Endothelial cell (in vitro differentiated cells): Measurements from ENCODE around the gene C1QTNF12. TPM values are rescaled to one million over a fixed set of nuclear protein-coding genes. Genes with fewer than 3 reads are reported as not detected.

ENCODE experiments used
- DNase-seq: peaks from one replicate; pipeline ENCODE4 v3.0.0; 2021; ENCODE audit warnings: low spot score
- H3K27ac Mint-ChIP-seq: one replicate; pipeline ENCODE4 v1.8.0; 2021; ENCODE audit warnings: mixed read lengths, inconsistent platforms; ENCODE audit not compliant: unreplicated experiment
- H3K27me3 Mint-ChIP-seq: one replicate; pipeline ENCODE4 v1.8.0; 2021; ENCODE audit warnings: mild to moderate bottlenecking, moderate library complexity, mixed read lengths, inconsistent platforms; ENCODE audit not compliant: unreplicated experiment
- H3K36me3 Mint-ChIP-seq: one replicate; pipeline ENCODE4 v1.8.0; 2021; ENCODE audit warnings: mild to moderate bottlenecking, low read depth, mixed read lengths, inconsistent platforms; ENCODE audit not compliant: unreplicated experiment
- H3K4me1 Mint-ChIP-seq: one replicate; pipeline ENCODE4 v1.8.0; 2021; ENCODE audit warnings: mild to moderate bottlenecking, mixed read lengths, inconsistent platforms; ENCODE audit not compliant: unreplicated experiment
- H3K4me3 Mint-ChIP-seq: one replicate; pipeline ENCODE4 v1.8.0; 2021; ENCODE audit warnings: mild to moderate bottlenecking, mixed read lengths, inconsistent platforms; ENCODE audit not compliant: unreplicated experiment
- H3K9me3 Mint-ChIP-seq: one replicate; pipeline ENCODE4 v1.8.0; 2021; ENCODE audit warnings: mixed read lengths, inconsistent platforms; ENCODE audit not compliant: unreplicated experiment
- total RNA-seq: library from RNA; stranded (reverse); fragmentation: NEBNext Ultra II Directional; extraction: Animal tissue kit (Norgen Biotek cat#: 25700); gene quantifications from one replicate; pipeline ENCODE4 v1.2.1, GENCODE V29; 2021; ENCODE audit not compliant: unreplicated experiment
- TF ChIP-seq, protein P1 (sequence below): fragments of 200-600 bp; sonication (generic); IDR thresholded peaks from one replicate; pipeline ENCODE4 v1.5.0; 2021; ENCODE audit warnings: antibody characterized with exemption; ENCODE audit not compliant: unreplicated experiment

The C1QTNF12 gene
- total RNA-seq, 1 donor from 2014 or later = 0.69 TPM

DNA sequence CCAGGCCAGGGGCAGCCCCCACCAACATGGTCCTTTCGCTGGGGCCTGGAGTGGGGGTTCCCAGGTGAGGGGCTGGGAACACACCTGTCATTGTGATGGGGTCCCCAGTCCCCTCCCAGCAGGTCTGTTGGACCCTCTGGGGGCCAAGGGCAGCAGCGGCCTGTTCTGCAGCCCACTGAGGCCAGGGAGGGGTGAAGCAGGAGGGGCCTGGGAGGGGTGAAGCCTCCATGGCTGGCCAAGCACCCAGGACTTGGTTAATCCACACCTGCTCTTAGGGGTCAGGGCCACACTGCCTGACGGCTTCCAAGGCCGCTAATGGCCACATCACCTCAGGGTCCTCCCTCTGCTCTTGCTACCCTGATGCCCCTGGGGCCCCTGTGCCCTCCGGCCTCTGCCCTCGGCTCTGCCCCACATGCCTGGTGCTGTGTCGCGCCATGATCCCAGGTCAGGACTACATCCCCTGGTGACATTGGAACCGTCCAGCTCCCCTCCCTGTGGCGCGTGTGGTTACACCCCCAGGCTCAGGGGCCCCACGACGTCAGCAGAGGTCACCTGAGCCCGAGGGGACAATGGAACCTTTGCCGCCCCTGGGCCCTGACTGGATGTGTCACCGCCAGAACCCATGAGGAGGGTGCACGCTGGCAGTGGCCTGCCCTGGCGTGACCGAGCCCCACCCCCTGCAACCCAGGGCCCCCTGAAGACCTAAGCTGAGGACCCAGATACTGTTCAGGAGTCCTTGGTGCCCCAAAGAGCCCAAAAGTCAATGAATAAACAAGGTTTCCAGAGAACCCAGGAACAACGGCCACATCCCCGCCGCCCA is 47.2 kb downstream of the C1QTNF12 start:
- Mint-ChIP-seq H3K36me3 (peaks cover 6% of the 10 kb centered on the region), H3K4me3 (no peak overlapping the region), H3K27ac (no peak overlapping the region), H3K27me3 (peaks cover 8% of the 10 kb centered on the region), H3K9me3 (no peaks in the 10 kb centered on the region), H3K4me1 (no peaks in the 10 kb centered on the region)
- peak; percentile 4 for DNase-seq
- TF ChIP-seq, protein P1, sequence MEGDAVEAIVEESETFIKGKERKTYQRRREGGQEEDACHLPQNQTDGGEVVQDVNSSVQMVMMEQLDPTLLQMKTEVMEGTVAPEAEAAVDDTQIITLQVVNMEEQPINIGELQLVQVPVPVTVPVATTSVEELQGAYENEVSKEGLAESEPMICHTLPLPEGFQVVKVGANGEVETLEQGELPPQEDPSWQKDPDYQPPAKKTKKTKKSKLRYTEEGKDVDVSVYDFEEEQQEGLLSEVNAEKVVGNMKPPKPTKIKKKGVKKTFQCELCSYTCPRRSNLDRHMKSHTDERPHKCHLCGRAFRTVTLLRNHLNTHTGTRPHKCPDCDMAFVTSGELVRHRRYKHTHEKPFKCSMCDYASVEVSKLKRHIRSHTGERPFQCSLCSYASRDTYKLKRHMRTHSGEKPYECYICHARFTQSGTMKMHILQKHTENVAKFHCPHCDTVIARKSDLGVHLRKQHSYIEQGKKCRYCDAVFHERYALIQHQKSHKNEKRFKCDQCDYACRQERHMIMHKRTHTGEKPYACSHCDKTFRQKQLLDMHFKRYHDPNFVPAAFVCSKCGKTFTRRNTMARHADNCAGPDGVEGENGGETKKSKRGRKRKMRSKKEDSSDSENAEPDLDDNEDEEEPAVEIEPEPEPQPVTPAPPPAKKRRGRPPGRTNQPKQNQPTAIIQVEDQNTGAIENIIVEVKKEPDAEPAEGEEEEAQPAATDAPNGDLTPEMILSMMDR = no peak

- peak; percentile 2 for DNase-seq
- H3K4me1 Mint-ChIP-seq = no peaks in the 10 kb centered on the region
- H3K9me3 Mint-ChIP-seq = no peaks in the 10 kb centered on the region
- H3K4me3 Mint-ChIP-seq = no peak overlapping the region
- TF ChIP-seq, protein P1 = no peak
- peaks cover 8% of the 10 kb centered on the region for H3K36me3 Mint-ChIP-seq
- no peak overlapping the region for H3K27ac Mint-ChIP-seq
- peaks cover 8% of the 10 kb centered on the region for H3K27me3 Mint-ChIP-seq
Observed at GRCh38 chr1:1198423-1199140, 47.9 kb downstream of the C1QTNF12 start.

DNA sequence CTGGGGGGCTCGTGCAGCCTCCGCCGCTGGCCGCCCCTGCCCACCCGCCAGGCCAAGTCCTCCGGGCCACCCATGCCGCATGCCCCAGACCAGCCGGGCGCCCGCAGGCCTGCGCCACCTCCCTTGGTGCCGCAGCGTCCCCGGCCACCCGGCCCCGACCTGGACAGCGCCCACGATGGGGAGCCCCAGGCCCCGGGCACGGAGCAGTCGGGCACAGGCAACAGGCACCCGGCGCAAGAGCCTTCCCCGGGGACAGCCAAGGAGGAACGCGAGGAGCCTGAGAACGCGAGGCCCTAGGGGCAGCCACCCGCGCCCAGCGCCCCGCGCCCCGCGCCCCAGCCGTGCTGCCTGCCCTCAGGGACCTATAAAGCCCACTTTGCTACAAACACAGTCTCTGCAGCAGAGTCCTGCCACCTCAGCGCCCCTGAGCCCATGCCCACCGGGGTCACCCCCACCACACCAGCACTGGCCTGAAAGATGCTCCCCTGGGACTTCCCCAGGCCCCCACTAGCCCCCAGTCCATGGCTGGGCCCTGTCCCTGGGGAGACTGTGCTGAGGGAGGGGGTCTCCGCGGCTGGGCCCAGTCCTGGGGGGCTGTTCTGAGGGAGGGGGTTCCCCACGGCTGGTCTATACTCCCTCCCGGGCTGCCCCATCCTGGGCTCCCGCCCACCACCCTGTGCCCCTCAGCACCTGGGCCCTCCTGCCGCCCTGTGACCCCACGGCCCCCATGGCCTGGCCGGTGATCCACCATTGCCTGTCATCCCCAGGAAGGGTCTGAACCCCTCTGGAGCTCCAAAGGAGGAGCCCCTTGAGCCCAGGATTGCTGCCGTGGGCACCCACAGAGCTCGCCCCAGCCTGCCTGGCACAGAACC is 48.7 kb downstream of the C1QTNF12 start:
- Mint-ChIP-seq H3K27me3 (peaks cover 8% of the 10 kb centered on the region), H3K9me3 (no peaks in the 10 kb centered on the region), H3K4me3 (no peak overlapping the region), H3K27ac (no peak overlapping the region), H3K36me3 (peaks cover 8% of the 10 kb centered on the region), H3K4me1 (no peaks in the 10 kb centered on the region)
- peak; percentile 2 for DNase-seq
- TF ChIP-seq, protein P1 = no peak

DNA sequence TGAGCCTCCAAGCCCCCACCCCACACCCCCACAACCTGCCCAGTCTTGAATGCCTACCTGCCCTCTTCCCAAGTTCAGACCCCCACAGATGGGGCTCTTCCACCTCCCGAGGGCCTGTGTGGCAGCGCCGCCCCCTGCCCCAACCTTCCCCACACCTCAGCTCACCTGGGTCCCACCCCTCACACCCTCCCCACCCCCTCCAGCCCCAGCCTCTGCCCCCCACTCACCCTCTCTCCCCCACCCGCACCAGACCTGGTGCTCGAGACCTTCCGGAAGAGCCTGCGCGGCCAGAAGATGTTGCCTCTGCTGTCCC is 49.4 kb downstream of the C1QTNF12 start:
- H3K36me3 Mint-ChIP-seq = peaks cover 10% of the 10 kb centered on the region
- TF ChIP-seq, protein P1 = no peak
- no peak overlapping the region for H3K4me3 Mint-ChIP-seq
- no peaks in the 10 kb centered on the region for H3K4me1 Mint-ChIP-seq
- no peak overlapping the region for H3K27ac Mint-ChIP-seq
- peaks cover 8% of the 10 kb centered on the region for H3K27me3 Mint-ChIP-seq
- peaks cover 1% of the 10 kb centered on the region for H3K9me3 Mint-ChIP-seq
- no peak for DNase-seq
